ENCODE results near the gene PPM1E. TPM values are rescaled to one million over a fixed set of nuclear protein-coding genes. Genes with fewer than 3 reads are reported as not detected.

Gene PPM1E
- polyA plus RNA-seq, 2 of the 4 experiments (the other 2 are of a cell fraction): 0.05 to 0.25 TPM

GRCh38 chr17:58936295-58936694 lies 180.6 kb downstream of the PPM1E start (continued):
- no peak for TF ChIP-seq ZNF302 (CRISPR knock-in tag; IDR thresholded peaks at IDR 0.05)
- TF ChIP-seq TP53 (CRISPR knock-in tag; IDR thresholded peaks at IDR 0.05): no peak
- no peak for TF ChIP-seq MAZ (IDR thresholded peaks at IDR 0.05; ENCODE audit: borderline replicate concordance, low read depth, low read length)
- TF ChIP-seq RFX5 (IDR thresholded peaks at IDR 0.05): no peak
- no peak for TF ChIP-seq FOXS1 (CRISPR knock-in tag; IDR thresholded peaks at IDR 0.05)

DNA sequence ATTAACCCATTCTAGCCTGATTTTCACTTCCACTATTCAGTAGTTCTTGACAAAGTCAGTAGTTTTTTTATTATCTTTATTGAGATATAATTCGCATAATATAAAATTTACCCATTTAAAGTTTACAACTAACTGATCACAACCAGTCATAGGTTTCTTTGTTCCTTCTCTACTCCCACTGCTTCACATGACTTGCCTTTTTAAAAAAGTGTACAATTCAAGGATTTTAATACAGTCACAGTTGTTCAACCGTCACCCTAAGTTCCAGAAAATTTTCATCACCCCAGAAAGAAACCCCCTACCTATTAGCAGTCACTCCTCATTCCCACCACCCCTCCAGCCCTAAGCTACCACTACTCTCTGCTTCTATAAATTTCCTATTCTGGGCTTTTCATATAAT lies 188.5 kb downstream of the PPM1E start:
- WGBS (ENCODE audit: missing lambda C conversion rate): 45% methylated on average over 2 of the region's 2 CpGs
- H3K4me2 ChIP-seq: no peak overlapping the region
- no peaks in the 10 kb centered on the region for H3K4me1 ChIP-seq
- FAIRE-seq (no peak), DNase-seq (ENCODE audit: low read depth in 1 of 2, low spot score in 1 of 2) (no peak), ATAC-seq (no peak)
- ChIA-PET CTCF (interaction anchor here (0.6 to 1.1 kb wide), 4 partner anchors 9 to 696 kb away, joined by 3 to 4 read pairs (median 3); no protein-coding TSS in a partner anchor), POLR2A (interaction anchor here (0.7 kb wide), 1 partner anchor 9 kb away, joined by 3 read pairs; no protein-coding TSS in a partner anchor)
- H3K27ac ChIP-seq: no peak overlapping the region
- TF ChIP-seq RFX5 (IDR thresholded peaks at IDR 0.05) (no peak), HDAC2 (IDR thresholded peaks at IDR 0.05) (no peak), HOXB5 (CRISPR knock-in tag; IDR thresholded peaks at IDR 0.05) (no peak), POLR2A (IDR thresholded peaks at IDR 0.05; ENCODE audit: low read length) (no peak), NFE2L2 (conservative IDR thresholded peaks at IDR 0.05; ENCODE audit: low read length) (no peak), ZNF302 (CRISPR knock-in tag; IDR thresholded peaks at IDR 0.05) (no peak), TFCP2L1 (CRISPR knock-in tag; IDR thresholded peaks at IDR 0.05) (no peak), RAD21 (conservative IDR thresholded peaks at IDR 0.05 in 1 of 2, IDR thresholded peaks at IDR 0.05 in 1 of 2) (no peak), ZSCAN20 (CRISPR knock-in tag; IDR thresholded peaks at IDR 0.05) (no peak), FOSB (CRISPR knock-in tag; IDR thresholded peaks at IDR 0.05) (no peak), JUNB (IDR thresholded peaks at IDR 0.05) (no peak), KDM1A (IDR thresholded peaks at IDR 0.05; ENCODE audit: low read depth) (no peak), NR3C1 (IDR thresholded peaks at IDR 0.05) (no peak), EP300 (IDR thresholded peaks at IDR 0.05) (no peak)
- TF ChIP-seq, protein P1, sequence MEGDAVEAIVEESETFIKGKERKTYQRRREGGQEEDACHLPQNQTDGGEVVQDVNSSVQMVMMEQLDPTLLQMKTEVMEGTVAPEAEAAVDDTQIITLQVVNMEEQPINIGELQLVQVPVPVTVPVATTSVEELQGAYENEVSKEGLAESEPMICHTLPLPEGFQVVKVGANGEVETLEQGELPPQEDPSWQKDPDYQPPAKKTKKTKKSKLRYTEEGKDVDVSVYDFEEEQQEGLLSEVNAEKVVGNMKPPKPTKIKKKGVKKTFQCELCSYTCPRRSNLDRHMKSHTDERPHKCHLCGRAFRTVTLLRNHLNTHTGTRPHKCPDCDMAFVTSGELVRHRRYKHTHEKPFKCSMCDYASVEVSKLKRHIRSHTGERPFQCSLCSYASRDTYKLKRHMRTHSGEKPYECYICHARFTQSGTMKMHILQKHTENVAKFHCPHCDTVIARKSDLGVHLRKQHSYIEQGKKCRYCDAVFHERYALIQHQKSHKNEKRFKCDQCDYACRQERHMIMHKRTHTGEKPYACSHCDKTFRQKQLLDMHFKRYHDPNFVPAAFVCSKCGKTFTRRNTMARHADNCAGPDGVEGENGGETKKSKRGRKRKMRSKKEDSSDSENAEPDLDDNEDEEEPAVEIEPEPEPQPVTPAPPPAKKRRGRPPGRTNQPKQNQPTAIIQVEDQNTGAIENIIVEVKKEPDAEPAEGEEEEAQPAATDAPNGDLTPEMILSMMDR (IDR thresholded peaks at IDR 0.05): no peak
- peaks cover 8% of the 10 kb centered on the region; the same call in 1 of the 3 replicates for H3K9me3 ChIP-seq
- no peak overlapping the region for H3K4me3 ChIP-seq

- WGBS (ENCODE audit: missing lambda C conversion rate): 43% methylated on average over 3 of the region's 3 CpGs
- FAIRE-seq (peak; percentile 28), ATAC-seq (no peak), DNase-seq (ENCODE audit: low read depth in 1 of 2, low spot score in 1 of 2) (no peak)
- Histone ChIP-seq H3K4me3 (no peak overlapping the region), H3K4me2 (no peak overlapping the region), H3K9me3 (peaks cover 37% of the 10 kb centered on the region), H3K27ac (no peak overlapping the region), H3K4me1 (no peaks in the 10 kb centered on the region)
- TF ChIP-seq CHD4 (IDR thresholded peaks at IDR 0.05; ENCODE audit: borderline replicate concordance) (no peak), FOSL2 (IDR thresholded peaks at IDR 0.05) (no peak), FOSL2 (CRISPR knock-in tag; IDR thresholded peaks at IDR 0.05) (no peak), SMC3 (IDR thresholded peaks at IDR 0.05) (no peak), ZSCAN20 (CRISPR knock-in tag; IDR thresholded peaks at IDR 0.05) (no peak), PBX3 (IDR thresholded peaks at IDR 0.05) (no peak), ZFP36 (IDR thresholded peaks at IDR 0.05; ENCODE audit: borderline replicate concordance, partially characterized antibody) (no peak), MAFK (IDR thresholded peaks at IDR 0.05; ENCODE audit: partially characterized antibody) (no peak), JUNB (IDR thresholded peaks at IDR 0.05) (no peak), HDAC2 (IDR thresholded peaks at IDR 0.05) (no peak), SREBF2 (IDR thresholded peaks at IDR 0.05) (no peak)
- TF ChIP-seq, protein P2, sequence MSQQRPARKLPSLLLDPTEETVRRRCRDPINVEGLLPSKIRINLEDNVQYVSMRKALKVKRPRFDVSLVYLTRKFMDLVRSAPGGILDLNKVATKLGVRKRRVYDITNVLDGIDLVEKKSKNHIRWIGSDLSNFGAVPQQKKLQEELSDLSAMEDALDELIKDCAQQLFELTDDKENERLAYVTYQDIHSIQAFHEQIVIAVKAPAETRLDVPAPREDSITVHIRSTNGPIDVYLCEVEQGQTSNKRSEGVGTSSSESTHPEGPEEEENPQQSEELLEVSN (IDR thresholded peaks at IDR 0.05; ENCODE audit: borderline replicate concordance, low read depth): no peak
- POLR2A ChIA-PET: interaction anchor here (0.7 kb wide), 1 partner anchor 373 kb away, joined by 10 read pairs; no protein-coding TSS in a partner anchor
- CTCF ChIA-PET: interaction anchor here (0.6 kb wide), 1 partner anchor 128 kb away, joined by 3 read pairs; no protein-coding TSS in a partner anchor
Observed at GRCh38 chr17:58947411-58947810, 191.8 kb downstream of the PPM1E start.

Measured in A549 (cell line).